DND-41 (cell line): Measurements from ENCODE around the gene ZCRB1.

Experiments
- EZH2 ChIP-seq: IDR thresholded peaks from 3 replicates; pipeline ENCODE4 v1.6.1; 2012; ENCODE audit warnings: borderline replicate concordance, low read depth, mild to moderate bottlenecking, moderate library complexity, low read length, inconsistent platforms; ENCODE audit not compliant: severe bottlenecking
- TF ChIP-seq, protein P1 (sequence below): IDR thresholded peaks from 2 replicates; pipeline ENCODE4 v1.5.1; 2012; ENCODE audit warnings: borderline replicate concordance, low read length, moderate library complexity, mild to moderate bottlenecking; ENCODE audit not compliant: poor library complexity, severe bottlenecking; ENCODE audit errors: extremely low read depth

GRCh38 chr12:42309996-42310395 is 15.9 kb downstream of the ZCRB1 start:
- TF ChIP-seq, protein P1, sequence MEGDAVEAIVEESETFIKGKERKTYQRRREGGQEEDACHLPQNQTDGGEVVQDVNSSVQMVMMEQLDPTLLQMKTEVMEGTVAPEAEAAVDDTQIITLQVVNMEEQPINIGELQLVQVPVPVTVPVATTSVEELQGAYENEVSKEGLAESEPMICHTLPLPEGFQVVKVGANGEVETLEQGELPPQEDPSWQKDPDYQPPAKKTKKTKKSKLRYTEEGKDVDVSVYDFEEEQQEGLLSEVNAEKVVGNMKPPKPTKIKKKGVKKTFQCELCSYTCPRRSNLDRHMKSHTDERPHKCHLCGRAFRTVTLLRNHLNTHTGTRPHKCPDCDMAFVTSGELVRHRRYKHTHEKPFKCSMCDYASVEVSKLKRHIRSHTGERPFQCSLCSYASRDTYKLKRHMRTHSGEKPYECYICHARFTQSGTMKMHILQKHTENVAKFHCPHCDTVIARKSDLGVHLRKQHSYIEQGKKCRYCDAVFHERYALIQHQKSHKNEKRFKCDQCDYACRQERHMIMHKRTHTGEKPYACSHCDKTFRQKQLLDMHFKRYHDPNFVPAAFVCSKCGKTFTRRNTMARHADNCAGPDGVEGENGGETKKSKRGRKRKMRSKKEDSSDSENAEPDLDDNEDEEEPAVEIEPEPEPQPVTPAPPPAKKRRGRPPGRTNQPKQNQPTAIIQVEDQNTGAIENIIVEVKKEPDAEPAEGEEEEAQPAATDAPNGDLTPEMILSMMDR: no peak
- no peak for TF ChIP-seq EZH2
